ENCODE results near the gene ALS2CL. TPM values are rescaled to one million over a fixed set of nuclear protein-coding genes. Genes with fewer than 3 reads are reported as not detected.

ALS2CL gene
- total RNA-seq, 1 donor from 2014 or later = 43.8 TPM

DNA sequence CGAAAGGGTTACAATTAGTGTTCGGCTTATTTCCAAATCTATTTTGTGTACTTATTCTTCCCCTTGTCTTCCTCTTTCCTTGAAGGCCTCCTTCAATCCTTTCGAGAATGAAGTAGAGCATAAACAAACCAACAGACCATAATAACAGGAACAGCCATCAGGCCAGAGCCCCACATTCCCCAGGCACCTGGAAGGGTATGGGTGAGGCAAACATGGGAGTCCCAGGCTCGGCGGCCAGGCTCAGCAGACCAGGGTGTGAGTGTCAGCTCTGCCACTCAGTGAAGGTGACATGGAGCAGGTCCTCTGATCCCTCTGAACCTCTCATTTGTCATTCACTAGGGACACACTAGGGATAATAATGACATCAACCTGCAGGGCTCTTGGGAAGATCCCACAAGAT lies 13.8 kb downstream of the ALS2CL start:
- DNase-seq (ENCODE audit: low spot score) = no peak

GRCh38 chr3:46678280-46678679 lies 15.2 kb downstream of the ALS2CL start:
- DNase-seq (ENCODE audit: low spot score) = no peak

DNA sequence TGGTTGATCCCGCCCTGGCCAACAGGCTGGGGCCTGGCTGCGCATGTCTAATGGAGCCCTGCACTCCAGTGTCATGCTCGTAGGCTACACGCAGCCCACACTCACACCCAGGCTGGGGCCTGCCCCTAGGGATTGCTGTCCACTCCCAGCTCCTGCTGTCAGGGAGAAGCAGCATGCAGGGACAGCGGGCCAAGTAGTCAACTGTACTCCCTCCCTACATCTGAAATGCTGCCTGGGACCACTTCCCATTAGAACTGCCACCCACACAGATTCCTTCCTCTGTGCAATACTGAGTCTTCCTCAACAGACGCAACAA lies 16.1 kb downstream of the ALS2CL start:
- DNase-seq (ENCODE audit: low spot score) = peak; percentile 38

DNA sequence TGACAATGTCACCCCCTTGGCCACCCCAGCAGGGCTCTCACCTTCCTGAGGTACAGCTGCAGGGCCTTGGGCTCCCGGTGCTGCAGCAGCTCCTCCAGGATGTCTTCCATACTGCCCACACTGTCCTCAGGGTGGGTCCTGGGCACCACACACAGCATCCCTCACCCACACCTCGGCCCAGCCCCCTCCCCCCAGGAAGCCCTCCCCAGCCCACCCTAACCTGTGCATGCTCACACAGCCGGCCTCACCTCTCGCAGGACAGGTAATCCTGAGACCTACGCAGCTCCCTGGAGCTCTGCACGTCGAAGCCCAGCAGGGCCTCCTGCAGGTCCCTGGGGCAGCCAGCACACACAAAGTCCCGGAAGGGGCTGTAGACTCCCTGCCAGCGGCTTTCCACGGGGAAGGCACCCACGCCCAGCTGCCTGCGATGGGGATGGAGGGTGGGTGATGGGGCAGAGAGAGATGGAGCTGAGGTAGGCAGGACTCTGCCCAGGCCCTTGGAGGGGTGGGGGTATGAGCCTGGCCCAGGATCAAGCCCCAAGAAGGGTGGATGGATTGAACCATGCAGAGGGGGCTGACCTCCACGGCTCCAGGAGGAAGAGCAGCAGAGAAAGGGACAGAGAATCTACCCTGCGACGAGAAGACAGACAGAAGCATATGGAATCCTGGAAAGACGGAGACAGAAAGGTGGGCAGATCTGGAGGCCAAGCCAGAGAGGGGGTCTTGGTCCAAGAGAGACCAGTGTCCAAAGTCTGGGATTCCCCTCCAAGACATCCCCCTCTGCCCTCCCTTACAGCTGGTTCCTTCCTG lies 16.7 kb downstream of the ALS2CL start:
- no peak for DNase-seq (ENCODE audit: low spot score)

GRCh38 chr3:46675843-46676567 lies 17.5 kb downstream of the ALS2CL start:
- no peak for DNase-seq (ENCODE audit: low spot score)

- no peak for DNase-seq (ENCODE audit: low spot score)
Measured at GRCh38 chr3:46675426-46675825, 18.1 kb downstream of the ALS2CL start.

DNA sequence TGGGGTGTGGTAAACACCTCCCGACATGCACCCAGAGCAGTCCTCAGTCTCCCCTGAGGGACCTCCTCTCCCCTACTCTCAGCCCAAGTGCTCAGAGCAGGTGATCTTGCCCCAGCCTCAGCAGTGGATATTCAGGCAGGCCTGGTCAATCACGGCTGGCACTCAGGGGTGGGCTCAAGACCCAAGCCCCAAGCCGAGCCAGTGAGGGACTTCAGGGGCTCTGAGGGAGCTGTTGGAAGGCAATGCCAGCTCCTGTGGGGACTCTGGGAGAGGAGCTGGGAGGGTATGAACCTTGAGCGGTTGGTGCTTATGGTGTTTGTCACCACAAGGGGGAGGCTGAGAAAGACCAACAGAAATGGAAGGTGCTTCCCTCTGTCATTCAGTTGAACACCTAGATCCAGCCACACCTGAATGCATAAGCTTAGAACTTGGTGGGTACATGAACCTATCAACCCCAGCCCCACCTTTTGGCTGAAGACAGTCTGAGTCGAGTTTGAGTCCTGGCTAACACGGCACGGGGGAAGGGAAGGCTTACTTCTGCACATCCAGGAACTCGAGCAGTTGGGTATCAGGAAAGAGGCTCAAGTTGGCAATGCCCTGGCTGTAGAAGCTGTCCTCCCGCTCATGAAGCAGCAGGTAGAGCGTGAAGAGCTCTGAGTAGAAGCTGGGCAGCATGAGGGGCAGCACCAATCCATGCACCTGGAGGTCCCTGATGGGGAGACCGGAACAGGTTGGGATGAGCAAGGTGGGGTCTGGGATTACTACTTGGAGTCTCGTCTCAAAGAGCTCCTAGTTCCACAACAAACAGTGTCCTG lies 19.2 kb downstream of the ALS2CL start:
- no peak for DNase-seq (ENCODE audit: low spot score)

- DNase-seq (ENCODE audit: low spot score) = no peak
Measured at GRCh38 chr3:46673151-46674030, 20.1 kb downstream of the ALS2CL start.

GRCh38 chr3:46672349-46672695 lies 21.2 kb downstream of the ALS2CL start:
- no peak for DNase-seq (ENCODE audit: low spot score)

DNA sequence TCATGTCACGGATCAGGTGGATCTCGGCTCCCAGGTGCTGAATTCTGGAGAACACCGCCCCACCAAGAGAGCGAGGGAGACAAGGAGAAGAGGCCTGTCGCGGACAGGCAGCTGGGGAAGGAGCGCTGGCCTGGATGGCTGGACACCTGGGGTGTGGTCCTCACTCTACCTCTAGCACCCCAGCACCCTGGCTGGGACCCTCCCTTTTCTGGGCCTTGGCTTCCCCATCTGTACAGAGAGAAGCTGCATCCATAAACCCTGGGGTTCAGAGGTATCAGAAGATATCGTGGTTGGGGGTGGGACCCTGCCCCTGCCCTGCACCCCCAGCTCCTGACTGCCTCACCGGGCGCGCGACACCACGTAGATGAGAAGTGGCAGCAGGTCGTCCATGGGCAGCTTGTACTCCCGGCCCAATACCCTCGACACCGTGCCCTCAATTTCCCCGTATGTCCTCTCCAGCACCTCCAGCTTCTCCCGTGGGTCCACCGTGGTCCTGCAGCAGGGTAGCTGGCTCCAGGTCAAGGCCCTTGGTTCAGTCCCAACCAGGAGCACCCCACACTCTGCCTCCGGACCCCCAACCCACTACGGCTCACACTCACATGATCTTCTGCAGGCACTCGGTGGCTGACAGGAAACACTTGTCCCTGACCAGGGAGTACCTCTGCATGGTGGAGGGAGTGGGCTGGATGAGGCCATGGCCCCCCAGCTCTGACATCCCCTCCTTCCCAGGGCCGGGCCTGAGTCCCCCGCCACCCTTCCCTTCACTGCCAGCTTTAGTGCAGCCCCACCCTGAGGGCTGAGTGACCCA lies 21.7 kb downstream of the ALS2CL start:
- no peak for DNase-seq (ENCODE audit: low spot score)

- no peak for DNase-seq (ENCODE audit: low spot score)
Measured at GRCh38 chr3:46670891-46671427, 22.5 kb downstream of the ALS2CL start.

GRCh38 chr3:46670000-46670890 lies 23.2 kb downstream of the ALS2CL start:
- no peak for DNase-seq (ENCODE audit: low spot score)

DNA sequence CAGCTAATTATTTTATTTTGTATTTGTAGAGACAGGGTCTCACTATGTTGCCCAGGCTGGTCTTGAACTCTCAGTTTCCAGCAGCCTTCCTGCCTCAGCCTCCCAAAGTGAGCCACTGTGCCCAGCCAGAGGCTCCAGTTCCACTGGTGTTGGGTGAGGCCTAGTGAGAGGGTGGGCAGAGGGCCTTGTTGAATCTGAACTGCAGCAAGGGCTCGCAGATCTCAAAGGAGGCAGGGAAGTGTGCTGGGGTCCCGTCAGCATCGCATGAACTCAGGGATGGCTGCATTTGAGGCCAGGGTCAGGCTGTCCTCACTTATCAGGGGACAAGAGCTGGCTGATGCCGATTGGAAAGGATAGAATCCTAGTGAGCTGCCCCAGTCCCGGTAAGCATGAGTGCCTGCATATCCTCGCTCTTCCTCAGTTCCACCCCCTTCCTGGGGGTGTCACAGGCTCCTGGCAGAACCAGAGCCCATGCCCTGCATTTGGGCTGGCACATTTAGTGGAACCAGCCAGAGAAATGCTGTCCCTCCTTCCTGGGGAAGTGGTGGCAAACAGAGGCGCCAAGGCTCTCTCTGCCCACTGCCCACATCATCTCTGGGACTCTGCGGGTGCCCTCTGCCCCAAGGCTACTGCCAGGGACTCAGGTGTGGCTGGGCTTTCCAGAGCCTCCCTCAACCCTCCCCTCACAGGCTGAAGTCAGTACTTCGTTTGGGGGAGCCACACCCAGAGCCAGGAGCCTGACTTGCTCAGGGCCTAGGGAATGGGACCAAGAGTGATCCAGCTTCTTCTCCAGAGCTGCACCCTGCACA lies 24.1 kb downstream of the ALS2CL start:
- DNase-seq (ENCODE audit: low spot score) = no peak

DNA sequence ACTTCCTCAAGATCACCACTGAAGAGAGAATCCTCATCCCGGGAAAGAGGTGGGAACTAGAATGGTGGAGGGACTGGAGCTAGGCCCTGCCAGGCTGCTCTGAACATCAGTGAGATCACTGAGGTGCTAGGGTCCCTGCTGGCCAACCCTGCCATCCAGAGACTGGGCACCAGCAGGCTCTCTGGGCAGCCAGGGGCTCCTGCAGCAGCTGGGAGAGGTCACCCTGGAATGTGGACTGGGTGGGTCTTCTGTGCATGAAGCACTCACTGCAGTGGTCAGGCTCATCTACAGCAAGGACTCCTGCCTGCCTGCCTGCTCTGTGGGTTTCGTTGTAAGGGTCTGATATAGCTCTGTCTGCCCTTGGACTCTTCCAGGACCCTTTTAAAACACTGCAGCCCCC lies 24.9 kb downstream of the ALS2CL start:
- DNase-seq (ENCODE audit: low spot score) = no peak

GRCh38 chr3:46668116-46668515 lies 25.4 kb downstream of the ALS2CL start:
- DNase-seq (ENCODE audit: low spot score) = no peak

GRCh38 chr3:46667657-46668056 lies 25.8 kb downstream of the ALS2CL start:
- DNase-seq (ENCODE audit: low spot score) = no peak

DNA sequence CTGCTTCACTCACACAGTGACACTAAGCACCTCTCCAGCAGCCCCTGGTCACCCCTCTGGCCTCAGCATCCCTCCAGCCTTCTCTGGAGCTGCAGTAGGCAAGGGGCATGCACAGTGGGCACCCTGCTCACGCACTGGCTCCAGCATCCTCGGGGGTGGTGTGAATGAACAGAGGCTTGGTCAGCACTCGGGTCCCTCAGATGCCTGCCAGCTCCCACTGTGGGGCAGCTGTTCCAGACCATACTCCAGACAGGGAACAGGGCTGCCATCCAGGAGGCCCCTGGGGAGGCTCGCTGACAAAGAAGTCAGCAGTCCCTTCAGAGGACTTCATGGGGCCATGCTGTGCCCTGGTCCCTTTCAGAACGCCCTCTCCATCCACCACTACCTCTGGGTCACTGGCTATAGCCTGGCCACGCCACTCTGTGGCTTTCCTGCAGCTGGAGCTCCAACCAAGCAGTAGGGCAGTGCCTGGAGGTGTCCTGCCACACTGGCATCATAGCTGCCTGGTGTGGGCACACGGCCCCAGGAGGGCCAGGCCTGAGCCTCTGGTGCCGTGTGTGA lies 26.3 kb downstream of the ALS2CL start:
- no peak for DNase-seq (ENCODE audit: low spot score)

GRCh38 chr3:46666453-46666845 lies 27.0 kb downstream of the ALS2CL start:
- DNase-seq (ENCODE audit: low spot score) = no peak

All from mucosa of gallbladder (tissue), 1 donor.